ENCODE data around the gene OR52I1.

GRCh38 chr11:4577761-4578160 is 16.1 kb upstream of the OR52I1 start:
- TF ChIP-seq POLR2A (IDR thresholded peaks at IDR 0.05; ENCODE audit: low read length) = no peak
- no peak for TF ChIP-seq GATA1 (IDR thresholded peaks at IDR 0.05; ENCODE audit: low read depth, low read length)

Data from erythroblast (primary cell).